ENCODE data around the gene HP. TPM values are rescaled to one million over a fixed set of nuclear protein-coding genes. Genes with fewer than 3 reads are reported as not detected.

Gene HP
- total and polyA plus RNA-seq, 2 experiments from 2014 or later, result 430 to 719 TPM

DNA sequence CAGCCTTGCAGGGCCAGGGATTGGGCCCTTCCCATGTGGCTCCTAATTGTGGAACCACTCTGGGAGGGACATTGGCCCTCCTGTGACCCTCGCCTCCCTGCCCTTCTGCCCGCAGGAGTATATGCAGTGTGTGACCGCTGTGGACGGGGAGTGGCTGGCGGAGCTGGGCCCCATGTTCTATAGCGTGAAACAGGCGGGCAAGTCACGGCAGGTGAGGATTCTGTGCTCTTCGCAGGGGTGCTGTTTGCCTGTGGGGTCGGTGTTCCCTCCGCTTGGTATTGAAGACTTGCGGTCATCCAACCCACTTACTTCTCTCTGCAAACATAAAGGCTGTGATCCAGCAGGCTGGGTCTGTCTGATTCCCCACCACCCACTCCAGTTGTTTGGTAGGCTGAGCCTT lies 55.0 kb downstream of the HP start:
- Histone ChIP-seq H3K36me3 (replicated peaks; ENCODE audit: insufficient read depth, low read depth) (no peaks in the 10 kb centered on the region), H3K4me3 (no peak overlapping the region), H3K9me3 (ENCODE audit: low read depth) (no peaks in the 10 kb centered on the region), H2AFZ (no peak overlapping the region), H3K9me2 (replicated peaks; ENCODE audit: insufficient read depth) (no peaks in the 10 kb centered on the region), H3K4me1 (ENCODE audit: insufficient read depth) (no peaks in the 10 kb centered on the region), H3K27me3 (no peaks in the 10 kb centered on the region), H3K79me2 (no peaks in the 10 kb centered on the region), H4K20me1 (ENCODE audit: insufficient read depth, poor library complexity, severe bottlenecking) (no peaks in the 10 kb centered on the region), H3K4me2 (no peak overlapping the region), H3K27ac (no peak overlapping the region)
- no peak for TF ChIP-seq CTCF (IDR thresholded peaks at IDR 0.05; ENCODE audit: poor library complexity)
- no peak for TF ChIP-seq EZH2phosphoT487 (IDR thresholded peaks at IDR 0.05; ENCODE audit: low read depth, severe bottlenecking, unreplicated experiment)
- TF ChIP-seq EZH2 (IDR thresholded peaks at IDR 0.05; ENCODE audit: borderline replicate concordance), result no peak
- DNase-seq (ENCODE audit: low spot score), result no peak
- over 99% methylated on average over 12 of the region's 12 CpGs for WGBS (ENCODE audit: low lambda C conversion rate, missing lambda C conversion rate)

DNA sequence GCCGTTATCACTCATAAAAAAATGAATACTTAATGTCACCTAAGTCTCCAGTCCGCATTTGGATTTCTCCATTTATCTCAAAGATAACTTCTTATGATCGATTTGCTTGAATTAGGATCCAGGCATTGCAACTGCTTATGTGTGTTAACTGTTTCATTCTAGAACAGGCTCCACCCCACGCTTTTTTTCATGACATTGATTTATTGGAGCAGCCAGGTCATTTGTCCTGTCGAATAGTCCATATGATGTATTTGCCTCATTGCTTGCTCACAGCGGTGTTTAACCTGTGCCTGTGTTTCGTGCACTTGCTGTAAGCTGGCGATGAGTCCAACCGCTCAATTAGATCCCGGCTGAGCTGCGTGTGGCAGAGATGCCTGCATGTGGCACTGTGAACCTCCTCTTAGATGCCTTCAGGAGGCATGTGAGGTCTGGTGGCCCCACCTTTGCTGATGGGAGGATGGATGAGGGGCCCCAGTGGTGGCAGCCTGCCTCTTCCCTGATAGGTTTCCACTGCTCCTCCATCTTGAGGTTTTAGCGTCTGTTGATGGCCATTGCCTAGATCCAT lies 55.7 kb downstream of the HP start:
- no peak overlapping the region for H3K4me2 ChIP-seq
- H3K9me3 ChIP-seq (ENCODE audit: low read depth), result no peaks in the 10 kb centered on the region
- H3K27me3 ChIP-seq, result no peaks in the 10 kb centered on the region
- H3K36me3 ChIP-seq (replicated peaks; ENCODE audit: insufficient read depth, low read depth), result no peaks in the 10 kb centered on the region
- no peak overlapping the region for H3K27ac ChIP-seq
- H3K4me1 ChIP-seq (ENCODE audit: insufficient read depth), result no peaks in the 10 kb centered on the region
- H2AFZ ChIP-seq, result no peak overlapping the region
- no peaks in the 10 kb centered on the region for H3K79me2 ChIP-seq
- no peaks in the 10 kb centered on the region for H3K9me2 ChIP-seq (replicated peaks; ENCODE audit: insufficient read depth)
- 94% methylated on average over 12 of the region's 12 CpGs for WGBS (ENCODE audit: low lambda C conversion rate, missing lambda C conversion rate)
- TF ChIP-seq EZH2 (IDR thresholded peaks at IDR 0.05; ENCODE audit: borderline replicate concordance) (no peak), EZH2phosphoT487 (IDR thresholded peaks at IDR 0.05; ENCODE audit: low read depth, severe bottlenecking, unreplicated experiment) (no peak), CTCF (IDR thresholded peaks at IDR 0.05; ENCODE audit: poor library complexity) (no peak)
- H4K20me1 ChIP-seq (ENCODE audit: insufficient read depth, poor library complexity, severe bottlenecking), result no peaks in the 10 kb centered on the region
- H3K4me3 ChIP-seq, result no peak overlapping the region
- no peak for DNase-seq (ENCODE audit: low spot score)

Other genes starting within 250 kb of the HP start
- gene AP1G1, start 245.7 kb upstream of the HP start, total RNA-seq, result 85.5 and 96.2 TPM in 2 replicates
- gene AP1G1, start 245.7 kb upstream of the HP start, polyA plus RNA-seq, result 27.2 and 28.3 TPM in 2 replicates
- 17.3 and 20.8 TPM in 2 replicates for gene ATXN1L, start 208.5 kb upstream of the HP start, total RNA-seq
- gene ATXN1L, start 208.5 kb upstream of the HP start, polyA plus RNA-seq, result 8.1 and 8.6 TPM in 2 replicates
- 12.7 and 13.5 TPM in 2 replicates for gene ZNF821, start 170.3 kb upstream of the HP start, total RNA-seq
- 20.6 and 24.4 TPM in 2 replicates for gene ZNF821, start 170.3 kb upstream of the HP start, polyA plus RNA-seq
- 216 and 240 TPM in 2 replicates for gene IST1, start 159.0 kb upstream of the HP start, total RNA-seq
- 144 and 172 TPM in 2 replicates for gene IST1, start 159.0 kb upstream of the HP start, polyA plus RNA-seq
- 0.23 TPM in 1 of 2 replicates, not detected in the other for gene PKD1L3, start 54.1 kb upstream of the HP start, total RNA-seq
- 0.50 TPM in 1 of 2 replicates, not detected in the other for gene PKD1L3, start 54.1 kb upstream of the HP start, polyA plus RNA-seq
- 4.2 and 6.6 TPM in 2 replicates for gene DHODH, start 45.8 kb upstream of the HP start, total RNA-seq
- gene DHODH, start 45.8 kb upstream of the HP start, polyA plus RNA-seq, result 5.6 and 6.5 TPM in 2 replicates
- 16.9 and 19.7 TPM in 2 replicates for gene HPR, start 8.7 kb downstream of the HP start, total RNA-seq
- 19.2 and 26.6 TPM in 2 replicates for gene HPR, start 8.7 kb downstream of the HP start, polyA plus RNA-seq
- 9.2 and 10.0 TPM in 2 replicates for gene TXNL4B, start 39.1 kb downstream of the HP start, total RNA-seq
- 8.5 and 10.9 TPM in 2 replicates for gene TXNL4B, start 39.1 kb downstream of the HP start, polyA plus RNA-seq
- gene DHX38, start 39.3 kb downstream of the HP start, total RNA-seq, result 40.2 and 42.2 TPM in 2 replicates
- 32.9 and 50.8 TPM in 2 replicates for gene DHX38, start 39.3 kb downstream of the HP start, polyA plus RNA-seq
- gene PMFBP1, start 117.7 kb downstream of the HP start, total RNA-seq, result 0.44 and 1.4 TPM in 2 replicates
- 2.9 and 3.4 TPM in 2 replicates for gene PMFBP1, start 117.7 kb downstream of the HP start, polyA plus RNA-seq